SJCRH30 (cell line): ENCODE results near the gene BMPR1B. TPM values are rescaled to one million over a fixed set of nuclear protein-coding genes. Genes with fewer than 3 reads are reported as not detected.
"Not testable (repeated sequence)": the region's sequence is repeated elsewhere in the genome, so short reads cannot be mapped to it uniquely, and the experiment has no call there.

Source experiments
- DNase-seq, 2 experiments: peaks; one replicate each; pipeline ENCODE4 v3.0.0-alpha.2; 2015 to 2020
- H3K27ac ChIP-seq: fragments of 250-450 bp; sonication (Bioruptor Pico); 2 replicates; pipeline ENCODE4 v1.5.1; 2020; ENCODE audit warnings: mild to moderate bottlenecking, moderate library complexity
- H3K27me3 ChIP-seq: fragments of 250-450 bp; sonication (Bioruptor Pico); 2 replicates; pipeline ENCODE4 v1.5.1; 2020; ENCODE audit warnings: mild to moderate bottlenecking, moderate library complexity
- H3K36me3 ChIP-seq: fragments of 250-450 bp; sonication (Bioruptor Pico); 2 replicates; pipeline ENCODE4 v1.5.1; 2020; ENCODE audit warnings: mild to moderate bottlenecking, moderate library complexity
- H3K4me1 ChIP-seq: fragments of 250-450 bp; sonication (Bioruptor Pico); 2 replicates; pipeline ENCODE4 v1.5.1; 2020; ENCODE audit warnings: mild to moderate bottlenecking, moderate library complexity
- H3K4me3 ChIP-seq: fragments of 250-450 bp; sonication (Bioruptor Pico); 2 replicates; pipeline ENCODE4 v1.5.1; 2020; ENCODE audit warnings: mild to moderate bottlenecking, moderate library complexity
- H3K9me3 ChIP-seq: fragments of 250-450 bp; sonication (Bioruptor Pico); replicated peaks from 2 replicates; pipeline ENCODE4 v1.5.1; 2020; ENCODE audit warnings: mild to moderate bottlenecking, moderate library complexity
- total RNA-seq: library from RNA; depleted of rRNA; stranded (reverse); fragments of >200 nt; shearing (Covaris generic); gene quantifications from 2 replicates; pipeline ENCODE4 v1.2.3, GENCODE V29; 2014

Gene BMPR1B
- total RNA-seq, 1 experiment from 2014 or later: 4.9 TPM

- Histone ChIP-seq H3K4me1 (no peaks in the 10 kb centered on the region), H3K9me3 (0 out of 2 replicates have a peak, but pooled peaks cover 3% of the 10 kb centered on the region), H3K27me3 (no peaks in the 10 kb centered on the region), H3K27ac (no peak overlapping the region), H3K36me3 (no peaks in the 10 kb centered on the region), H3K4me3 (no peak overlapping the region)
- no peak for DNase-seq
Observed at GRCh38 chr4:94798808-94799207, 41.1 kb downstream of the BMPR1B start.

GRCh38 chr4:94801016-94801415 lies 43.3 kb downstream of the BMPR1B start:
- Histone ChIP-seq H3K36me3 (no peaks in the 10 kb centered on the region), H3K4me1 (no peaks in the 10 kb centered on the region), H3K9me3 (0 out of 2 replicates have a peak, but pooled peaks cover 3% of the 10 kb centered on the region), H3K4me3 (no peak overlapping the region), H3K27me3 (no peaks in the 10 kb centered on the region), H3K27ac (no peak overlapping the region)
- no peak for DNase-seq

GRCh38 chr4:94802091-94802490 lies 44.3 kb downstream of the BMPR1B start:
- H3K27ac ChIP-seq: no peak overlapping the region

GRCh38 chr4:94803181-94803580 lies 45.4 kb downstream of the BMPR1B start:
- Histone ChIP-seq H3K9me3 (no peaks in the 10 kb centered on the region), H3K4me3 (no peak overlapping the region), H3K36me3 (no peaks in the 10 kb centered on the region), H3K27me3 (no peaks in the 10 kb centered on the region), H3K4me1 (no peaks in the 10 kb centered on the region), H3K27ac (no peak overlapping the region)
- peak; percentile 29 to 50 for DNase-seq

More at GRCh38 chr4:94802091-94802490, 44.3 kb downstream of the BMPR1B start:
- H3K4me3 ChIP-seq: no peak overlapping the region
- H3K27me3 ChIP-seq: no peaks in the 10 kb centered on the region
- H3K4me1 ChIP-seq: no peaks in the 10 kb centered on the region
- no peak for DNase-seq
- 0 out of 2 replicates have a peak, but pooled peaks cover under 1% of the 10 kb centered on the region for H3K9me3 ChIP-seq
- no peaks in the 10 kb centered on the region for H3K36me3 ChIP-seq

- no peak overlapping the region for H3K4me3 ChIP-seq
- H3K27me3 ChIP-seq: no peaks in the 10 kb centered on the region
- no peaks in the 10 kb centered on the region for H3K9me3 ChIP-seq
- no peaks in the 10 kb centered on the region for H3K4me1 ChIP-seq
- H3K27ac ChIP-seq: no peak overlapping the region
- no peak for DNase-seq
- no peaks in the 10 kb centered on the region for H3K36me3 ChIP-seq
Observed at GRCh38 chr4:94804650-94805049, 46.9 kb downstream of the BMPR1B start.

GRCh38 chr4:94806376-94806775 lies 48.6 kb downstream of the BMPR1B start:
- Histone ChIP-seq H3K4me1 (no peaks in the 10 kb centered on the region), H3K27me3 (no peaks in the 10 kb centered on the region), H3K9me3 (no peaks in the 10 kb centered on the region), H3K4me3 (no peak overlapping the region), H3K36me3 (no peaks in the 10 kb centered on the region), H3K27ac (no peak overlapping the region)
- no peak for DNase-seq

- H3K27ac ChIP-seq: no peak overlapping the region
- no peaks in the 10 kb centered on the region for H3K36me3 ChIP-seq
- H3K4me1 ChIP-seq: no peaks in the 10 kb centered on the region
- no peaks in the 10 kb centered on the region for H3K27me3 ChIP-seq
- no peak overlapping the region for H3K4me3 ChIP-seq
- DNase-seq: no peak
- H3K9me3 ChIP-seq: no peaks in the 10 kb centered on the region
Observed at GRCh38 chr4:94811643-94812042, 53.9 kb downstream of the BMPR1B start.

GRCh38 chr4:94813221-94813620 lies 55.5 kb downstream of the BMPR1B start:
- Histone ChIP-seq H3K36me3 (no peaks in the 10 kb centered on the region), H3K4me3 (no peak overlapping the region), H3K9me3 (no peaks in the 10 kb centered on the region), H3K27ac (no peak overlapping the region), H3K27me3 (no peaks in the 10 kb centered on the region), H3K4me1 (no peaks in the 10 kb centered on the region)
- no peak for DNase-seq

- no peak for DNase-seq
- Histone ChIP-seq H3K9me3 (no peaks in the 10 kb centered on the region), H3K36me3 (no peaks in the 10 kb centered on the region), H3K27ac (no peak overlapping the region), H3K4me1 (no peaks in the 10 kb centered on the region), H3K27me3 (no peaks in the 10 kb centered on the region), H3K4me3 (no peak overlapping the region)
Observed at GRCh38 chr4:94814237-94814636, 56.5 kb downstream of the BMPR1B start.

- peak in 1 of 2 experiments; percentile 24 for DNase-seq
- Histone ChIP-seq H3K9me3 (no peaks in the 10 kb centered on the region), H3K27ac (no peak overlapping the region), H3K4me3 (no peak overlapping the region), H3K4me1 (no peaks in the 10 kb centered on the region), H3K27me3 (no peaks in the 10 kb centered on the region), H3K36me3 (no peaks in the 10 kb centered on the region)
Observed at GRCh38 chr4:94819371-94820168, 61.8 kb downstream of the BMPR1B start.

- DNase-seq: peak in 1 of 2 experiments; percentile 26
- no peaks in the 10 kb centered on the region for H3K9me3 ChIP-seq
- H3K4me3 ChIP-seq: no peak overlapping the region
- H3K27ac ChIP-seq: no peak overlapping the region
- H3K4me1 ChIP-seq: no peaks in the 10 kb centered on the region
- H3K36me3 ChIP-seq: no peaks in the 10 kb centered on the region
- H3K27me3 ChIP-seq: no peaks in the 10 kb centered on the region
Observed at GRCh38 chr4:94826206-94826605, 68.5 kb downstream of the BMPR1B start.

- Histone ChIP-seq H3K9me3 (no peaks in the 10 kb centered on the region), H3K27me3 (no peaks in the 10 kb centered on the region), H3K4me3 (no peak overlapping the region), H3K27ac (no peak overlapping the region), H3K36me3 (no peaks in the 10 kb centered on the region), H3K4me1 (no peaks in the 10 kb centered on the region)
- no peak for DNase-seq
Observed at GRCh38 chr4:94827481-94828110, 69.8 kb downstream of the BMPR1B start.

- no peak for DNase-seq
- H3K36me3 ChIP-seq: no peaks in the 10 kb centered on the region
Observed at GRCh38 chr4:94828882-94829281, 71.1 kb downstream of the BMPR1B start.

GRCh38 chr4:94831607-94832006 lies 73.9 kb downstream of the BMPR1B start:
- no peaks in the 10 kb centered on the region for H3K4me1 ChIP-seq
- H3K27ac ChIP-seq: no peak overlapping the region
- H3K36me3 ChIP-seq: no peaks in the 10 kb centered on the region
- H3K9me3 ChIP-seq: no peaks in the 10 kb centered on the region
- H3K27me3 ChIP-seq: no peaks in the 10 kb centered on the region
- no peak for DNase-seq
- H3K4me3 ChIP-seq: no peak overlapping the region

More at GRCh38 chr4:94828882-94829281, 71.1 kb downstream of the BMPR1B start:
- Histone ChIP-seq H3K4me1 (no peaks in the 10 kb centered on the region), H3K27ac (no peak overlapping the region), H3K27me3 (no peaks in the 10 kb centered on the region), H3K4me3 (no peak overlapping the region), H3K9me3 (no peaks in the 10 kb centered on the region)

GRCh38 chr4:94832329-94832728 lies 74.6 kb downstream of the BMPR1B start:
- DNase-seq, H3K36me3 ChIP-seq, H3K9me3 ChIP-seq, H3K27ac ChIP-seq, H3K4me3 ChIP-seq, H3K4me1 ChIP-seq, H3K27me3 ChIP-seq: not testable (repeated sequence)
